ENCODE measurements around the gene PRKX.
"Not testable (repeated sequence)": the region's sequence is repeated elsewhere in the genome, so short reads cannot be mapped to it uniquely, and the experiment has no call there.

PRKX gene

DNA sequence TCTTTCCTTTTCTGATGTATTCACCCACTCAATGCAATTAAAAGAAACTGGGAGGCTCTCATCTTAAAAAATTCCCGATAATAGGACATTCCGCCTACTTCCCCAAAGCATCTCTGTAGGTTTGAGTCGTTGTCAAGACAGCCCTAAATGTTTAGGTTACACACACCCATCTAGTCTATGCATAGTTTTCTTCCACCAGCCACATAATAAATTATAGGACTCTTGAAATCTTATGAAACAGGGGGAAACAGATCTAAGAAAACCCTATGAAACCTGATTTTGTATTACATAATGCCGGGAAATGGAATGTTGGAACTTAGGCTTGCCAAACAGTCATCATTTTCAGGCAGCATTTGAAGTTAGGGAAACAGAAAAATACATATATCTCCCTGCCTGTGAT, 150.0 kb downstream of the PRKX start:
- Histone ChIP-seq H3F3A (ENCODE audit: insufficient read depth, low read length) (no peaks in the 10 kb centered on the region), H4K20me1 (ENCODE audit: insufficient read depth, low read length) (no peaks in the 10 kb centered on the region), H3K79me2 (ENCODE audit: insufficient read depth, low read length) (no peaks in the 10 kb centered on the region), H3K27ac (ENCODE audit: low read depth, low read length, poor library complexity, severe bottlenecking) (no peak overlapping the region), H3K27me3 (ENCODE audit: insufficient read depth, low read length) (no peaks in the 10 kb centered on the region), H3K36me3 (ENCODE audit: insufficient read depth, low read length) (no peaks in the 10 kb centered on the region), H2AFZ (ENCODE audit: low read length) (no peak overlapping the region), H3K4me3 (ENCODE audit: low read depth, low read length, poor library complexity, severe bottlenecking) (no peak overlapping the region), H3K9me2 (ENCODE audit: low read depth, low read length) (no peaks in the 10 kb centered on the region), H3K4me2 (ENCODE audit: low read length) (no peak overlapping the region), H3K4me1 (ENCODE audit: insufficient read depth, low read length, severe bottlenecking) (no peaks in the 10 kb centered on the region), H3K9me3 (ENCODE audit: low read length) (no peaks in the 10 kb centered on the region), H3K9ac (ENCODE audit: low read length) (no peak overlapping the region)
- no peak for TF ChIP-seq EZH2 (IDR thresholded peaks at IDR 0.05; ENCODE audit: borderline replicate concordance, low read length)
- TF ChIP-seq, protein P1, sequence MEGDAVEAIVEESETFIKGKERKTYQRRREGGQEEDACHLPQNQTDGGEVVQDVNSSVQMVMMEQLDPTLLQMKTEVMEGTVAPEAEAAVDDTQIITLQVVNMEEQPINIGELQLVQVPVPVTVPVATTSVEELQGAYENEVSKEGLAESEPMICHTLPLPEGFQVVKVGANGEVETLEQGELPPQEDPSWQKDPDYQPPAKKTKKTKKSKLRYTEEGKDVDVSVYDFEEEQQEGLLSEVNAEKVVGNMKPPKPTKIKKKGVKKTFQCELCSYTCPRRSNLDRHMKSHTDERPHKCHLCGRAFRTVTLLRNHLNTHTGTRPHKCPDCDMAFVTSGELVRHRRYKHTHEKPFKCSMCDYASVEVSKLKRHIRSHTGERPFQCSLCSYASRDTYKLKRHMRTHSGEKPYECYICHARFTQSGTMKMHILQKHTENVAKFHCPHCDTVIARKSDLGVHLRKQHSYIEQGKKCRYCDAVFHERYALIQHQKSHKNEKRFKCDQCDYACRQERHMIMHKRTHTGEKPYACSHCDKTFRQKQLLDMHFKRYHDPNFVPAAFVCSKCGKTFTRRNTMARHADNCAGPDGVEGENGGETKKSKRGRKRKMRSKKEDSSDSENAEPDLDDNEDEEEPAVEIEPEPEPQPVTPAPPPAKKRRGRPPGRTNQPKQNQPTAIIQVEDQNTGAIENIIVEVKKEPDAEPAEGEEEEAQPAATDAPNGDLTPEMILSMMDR (IDR thresholded peaks at IDR 0.05; ENCODE audit: low read length): no peak

DNA sequence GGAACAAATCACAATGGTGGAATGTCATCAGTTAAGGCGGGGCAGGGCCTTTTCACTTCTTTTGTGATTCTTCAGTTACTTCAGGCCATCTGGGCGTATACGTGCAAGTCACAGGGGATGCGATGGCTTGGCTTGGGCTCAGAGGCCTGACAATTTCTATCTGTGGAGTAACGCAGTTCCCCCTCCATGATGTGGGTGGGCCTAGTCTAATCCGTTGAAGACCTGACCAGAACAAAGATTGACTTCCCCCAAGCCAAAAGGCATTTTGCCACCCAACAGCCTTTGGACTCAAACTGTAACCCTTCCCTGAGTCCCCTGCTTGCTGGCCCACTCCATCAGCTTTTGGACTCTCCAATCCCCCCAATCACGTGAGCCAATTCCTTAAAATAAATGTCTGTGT, 153.4 kb downstream of the PRKX start:
- H3K36me3 ChIP-seq (ENCODE audit: insufficient read depth, low read length); H3F3A ChIP-seq (ENCODE audit: insufficient read depth, low read length); H3K27me3 ChIP-seq (ENCODE audit: insufficient read depth, low read length); H3K27ac ChIP-seq (ENCODE audit: low read depth, low read length, poor library complexity, severe bottlenecking); H3K9ac ChIP-seq (ENCODE audit: low read length); H3K4me3 ChIP-seq (ENCODE audit: low read depth, low read length, poor library complexity, severe bottlenecking); H2AFZ ChIP-seq (ENCODE audit: low read length); H4K20me1 ChIP-seq (ENCODE audit: insufficient read depth, low read length); H3K9me3 ChIP-seq (ENCODE audit: low read length); H3K79me2 ChIP-seq (ENCODE audit: insufficient read depth, low read length); H3K9me2 ChIP-seq (ENCODE audit: low read depth, low read length); H3K4me2 ChIP-seq (ENCODE audit: low read length); H3K4me1 ChIP-seq (ENCODE audit: insufficient read depth, low read length, severe bottlenecking): not testable (repeated sequence)
